ENCODE data around the gene ABR. TPM values are rescaled to one million over a fixed set of nuclear protein-coding genes. Genes with fewer than 3 reads are reported as not detected.
"Not testable (repeated sequence)": the region's sequence is repeated elsewhere in the genome, so short reads cannot be mapped to it uniquely, and the experiment has no call there.

ABR gene
- total RNA-seq, 6 experiments from 2014 or later = 7.4 to 21.5 (median 11.3) TPM

- no peaks in the 10 kb centered on the region for H3K9me3 ChIP-seq
Observed at GRCh38 chr17:1077581-1077985, 102.2 kb downstream of the ABR start.

GRCh38 chr17:1076982-1077302 lies 102.8 kb downstream of the ABR start:
- intact Hi-C loops (cut with DNase I) = no loop called here
- H3K9me3 ChIP-seq = no peaks in the 10 kb centered on the region
- H3K4me1 ChIP-seq = peaks cover 0 to 3% (median 0%) of the 10 kb centered on the region in 4 donors
- ATAC-seq = no peak
- WGBS (ENCODE audit: insufficient coverage, low coverage, low lambda C conversion rate, missing lambda C conversion rate) = 33% methylated on average over 1 of the region's 6 CpGs
- no peak overlapping the region for H3K27ac ChIP-seq
- no peaks in the 10 kb centered on the region for H3K27me3 ChIP-seq
- TF ChIP-seq CTCF (IDR thresholded peaks at IDR 0.05) (no peak), POLR2A (IDR thresholded peaks at IDR 0.05) (no peak)
- no peak overlapping the region for H3K4me3 ChIP-seq
- DNase-seq = no peak
- no peaks in the 10 kb centered on the region for H3K36me3 ChIP-seq

More at GRCh38 chr17:1077581-1077985, 102.2 kb downstream of the ABR start:
- Histone ChIP-seq H3K4me3 (no peak overlapping the region), H3K27ac (no peak overlapping the region), H3K36me3 (no peaks in the 10 kb centered on the region), H3K27me3 (no peaks in the 10 kb centered on the region), H3K4me1 (peaks cover 0 to 3% (median 0%) of the 10 kb centered on the region in 4 donors)
- WGBS (ENCODE audit: insufficient coverage, low coverage, low lambda C conversion rate, missing lambda C conversion rate) = 69% methylated on average over 3 of the region's 10 CpGs
- DNase-seq (no peak), ATAC-seq (no peak)
- TF ChIP-seq POLR2A (IDR thresholded peaks at IDR 0.05) (no peak), CTCF (IDR thresholded peaks at IDR 0.05) (no peak)
- intact Hi-C loops (cut with DNase I) = no loop called here

GRCh38 chr17:1076299-1076981 lies 103.3 kb downstream of the ABR start:
- 100% methylated on average over 1 of the region's 15 CpGs for WGBS (ENCODE audit: insufficient coverage, low coverage, low lambda C conversion rate, missing lambda C conversion rate)
- ATAC-seq (no peak), DNase-seq (no peak)
- Histone ChIP-seq H3K36me3 (no peaks in the 10 kb centered on the region), H3K27me3 (no peaks in the 10 kb centered on the region), H3K27ac (no peak overlapping the region), H3K4me3 (no peak overlapping the region), H3K9me3 (no peaks in the 10 kb centered on the region), H3K4me1 (peaks cover 0 to 3% (median 0%) of the 10 kb centered on the region in 4 donors)
- TF ChIP-seq POLR2A (IDR thresholded peaks at IDR 0.05) (no peak), CTCF (IDR thresholded peaks at IDR 0.05) (no peak)
- intact Hi-C loops (cut with DNase I) = no loop called here

GRCh38 chr17:1074886-1075605 lies 104.7 kb downstream of the ABR start:
- no peaks in the 10 kb centered on the region for H3K36me3 ChIP-seq

GRCh38 chr17:1073963-1074625 lies 105.7 kb downstream of the ABR start:
- H3K27me3 ChIP-seq; H3K27ac ChIP-seq; H3K4me1 ChIP-seq; DNase-seq; ATAC-seq; H3K4me3 ChIP-seq; intact Hi-C loops (cut with DNase I); H3K9me3 ChIP-seq; H3K36me3 ChIP-seq: not testable (repeated sequence)
- no CpG with 5 or more reads among the region's 15 CpGs for WGBS (ENCODE audit: insufficient coverage, low coverage, low lambda C conversion rate, missing lambda C conversion rate)

More at GRCh38 chr17:1074886-1075605, 104.7 kb downstream of the ABR start:
- no peak overlapping the region for H3K4me3 ChIP-seq
- peaks cover 0 to 3% (median 0%) of the 10 kb centered on the region in 4 donors for H3K4me1 ChIP-seq
- DNase-seq (no peak), ATAC-seq (peak in 3 of 4 donors; percentile 12 to 35 (median 31))
- intact Hi-C loops (cut with DNase I) = no loop called here
- no peak overlapping the region for H3K27ac ChIP-seq
- no peaks in the 10 kb centered on the region for H3K9me3 ChIP-seq
- TF ChIP-seq POLR2A (IDR thresholded peaks at IDR 0.05) (no peak), CTCF (IDR thresholded peaks at IDR 0.05) (no peak)
- WGBS (ENCODE audit: insufficient coverage, low coverage, low lambda C conversion rate, missing lambda C conversion rate) = 78% methylated on average over 7 of the region's 20 CpGs
- no peaks in the 10 kb centered on the region for H3K27me3 ChIP-seq

Data from right lobe of liver (tissue), 6 donors.